Measurements from ENCODE around the gene ETFA. TPM values are rescaled to one million over a fixed set of nuclear protein-coding genes. Genes with fewer than 3 reads are reported as not detected.

Gene ETFA
- total RNA-seq, 4 donors from 2014 or later, result 179 to 261 (median 227) TPM

DNA sequence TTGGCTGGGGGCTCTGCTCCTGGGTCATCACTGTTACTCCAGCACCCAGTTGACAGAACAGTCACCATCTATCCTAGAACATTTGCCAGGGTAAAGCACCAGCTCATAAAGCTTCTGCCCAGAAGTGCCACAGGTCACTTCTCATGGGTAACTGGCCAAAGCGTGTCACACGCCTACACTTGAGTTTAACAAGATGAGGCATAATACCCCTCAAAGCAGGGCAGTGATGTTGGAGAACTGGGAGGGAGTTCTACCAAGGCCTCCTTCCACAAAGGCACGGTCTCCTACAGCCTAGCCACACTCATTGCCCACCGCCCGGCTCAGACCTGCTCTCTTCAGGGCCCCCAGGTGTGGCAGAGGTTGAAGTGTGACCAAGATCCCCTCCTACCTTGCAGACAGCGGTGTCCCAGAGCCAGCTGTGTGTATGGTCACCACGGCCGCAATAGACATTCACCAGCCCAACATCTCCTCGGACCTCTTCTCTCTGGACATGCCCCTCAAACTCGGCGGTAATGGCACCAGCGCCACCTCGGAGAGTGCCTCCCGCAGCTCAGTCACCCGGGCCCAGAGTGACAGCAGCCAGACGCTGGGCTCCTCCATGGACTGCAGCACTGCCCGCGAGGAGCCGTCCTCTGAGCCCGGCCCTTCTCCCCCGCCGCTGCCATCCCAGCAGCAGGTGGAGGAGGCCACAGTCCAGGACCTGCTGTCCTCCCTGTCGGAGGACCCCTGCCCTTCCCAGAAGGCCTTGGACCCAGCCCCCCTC is 107.7 kb downstream of the ETFA start:
- DNase-seq (no peak), ATAC-seq (no peak)
- Histone ChIP-seq H3K9me3 (no peaks in the 10 kb centered on the region), H3K4me3 (no peak overlapping the region), H3K36me3 (no peaks in the 10 kb centered on the region), H3K27ac (no peak overlapping the region), H3K27me3 (no peaks in the 10 kb centered on the region), H3K4me1 (peaks cover 9 to 26% of the 10 kb centered on the region in 2 donors)
- in situ Hi-C loops (cut with MboI; ENCODE audit: low sequenced_read_pairs in 4 of 4) (no loop called here), intact Hi-C loops (cut with DNase I; ENCODE audit: low total_unique reads) (no loop called here)
- TF ChIP-seq CTCF (IDR thresholded peaks at IDR 0.05 in 4 of 5, conservative IDR thresholded peaks at IDR 0.05 in 1 of 5) (no peak), POLR2A (IDR thresholded peaks at IDR 0.05) (no peak)

- intact Hi-C loops (cut with DNase I; ENCODE audit: low total_unique reads) (no loop called here), in situ Hi-C loops (cut with MboI; ENCODE audit: low sequenced_read_pairs in 4 of 4) (no loop called here)
- H3K27me3 ChIP-seq, result no peaks in the 10 kb centered on the region
- ATAC-seq (no peak), DNase-seq (no peak)
- H3K4me1 ChIP-seq, result peaks cover 27 to 44% of the 10 kb centered on the region in 2 donors
- no peak overlapping the region for H3K4me3 ChIP-seq
- no peaks in the 10 kb centered on the region for H3K36me3 ChIP-seq
- TF ChIP-seq POLR2A (IDR thresholded peaks at IDR 0.05), result no peak
- no peak overlapping the region for H3K27ac ChIP-seq
- no peaks in the 10 kb centered on the region for H3K9me3 ChIP-seq
Measured at GRCh38 chr15:76201536-76202255, 109.6 kb downstream of the ETFA start.

GRCh38 chr15:76200641-76201105 is 110.6 kb downstream of the ETFA start:
- no peaks in the 10 kb centered on the region for H3K9me3 ChIP-seq
- H3K36me3 ChIP-seq, result no peaks in the 10 kb centered on the region
- in situ Hi-C loops (cut with MboI; ENCODE audit: low sequenced_read_pairs in 4 of 4), result no loop called here
- ATAC-seq (no peak), DNase-seq (no peak)
- H3K27me3 ChIP-seq, result no peaks in the 10 kb centered on the region
- peak overlapping the region; percentile 93 to 96 (median 94) for H3K27ac ChIP-seq
- H3K4me1 ChIP-seq, result peaks cover 37 to 50% of the 10 kb centered on the region in 2 donors
- no peak overlapping the region for H3K4me3 ChIP-seq
- TF ChIP-seq CTCF (IDR thresholded peaks at IDR 0.05 in 4 of 5, conservative IDR thresholded peaks at IDR 0.05 in 1 of 5) (no peak), POLR2A (IDR thresholded peaks at IDR 0.05) (no peak)
- intact Hi-C loops (cut with DNase I; ENCODE audit: low total_unique reads), result no loop called here

DNA sequence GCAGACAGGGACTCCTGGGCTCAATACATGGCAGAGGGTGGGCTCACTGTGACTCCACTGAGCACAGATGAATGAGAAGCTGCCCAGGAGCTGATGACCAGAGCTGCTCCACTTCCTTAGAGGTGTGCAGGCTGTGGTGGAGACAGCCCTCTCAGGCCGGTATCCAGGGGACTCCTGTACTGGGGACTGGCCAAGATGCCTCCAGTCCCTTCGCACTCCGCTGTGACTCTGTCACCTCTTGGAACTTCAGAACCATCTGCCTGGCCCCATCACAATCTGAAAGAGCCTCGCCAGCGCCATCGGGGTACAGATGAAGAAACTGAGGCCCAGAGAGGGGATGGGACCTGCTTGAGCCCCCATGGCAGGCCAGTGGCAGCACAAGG is 111.2 kb downstream of the ETFA start:
- intact Hi-C loops (cut with DNase I; ENCODE audit: low total_unique reads), result no loop called here
- TF ChIP-seq CTCF (IDR thresholded peaks at IDR 0.05 in 4 of 5, conservative IDR thresholded peaks at IDR 0.05 in 1 of 5) (no peak), POLR2A (IDR thresholded peaks at IDR 0.05) (no peak)

More for the DNA sequence above, 111.2 kb downstream of the ETFA start:
- Histone ChIP-seq H3K36me3 (no peaks in the 10 kb centered on the region), H3K9me3 (no peaks in the 10 kb centered on the region), H3K4me1 (peaks cover 43 to 56% of the 10 kb centered on the region in 2 donors), H3K4me3 (no peak overlapping the region), H3K27ac (peak overlapping the region; percentile 93 to 96 (median 94)), H3K27me3 (no peaks in the 10 kb centered on the region)
- ATAC-seq (no peak), DNase-seq (no peak)
- in situ Hi-C loops (cut with MboI; ENCODE audit: low sequenced_read_pairs in 4 of 4), result no loop called here

Measured in gastrocnemius medialis (tissue), 4 donors.